Measurements from ENCODE around the gene MSH5. TPM values are rescaled to one million over a fixed set of nuclear protein-coding genes. Genes with fewer than 3 reads are reported as not detected.

The MSH5 gene
- total RNA-seq, 1 experiment from 2014 or later, result 51.0 TPM

DNA sequence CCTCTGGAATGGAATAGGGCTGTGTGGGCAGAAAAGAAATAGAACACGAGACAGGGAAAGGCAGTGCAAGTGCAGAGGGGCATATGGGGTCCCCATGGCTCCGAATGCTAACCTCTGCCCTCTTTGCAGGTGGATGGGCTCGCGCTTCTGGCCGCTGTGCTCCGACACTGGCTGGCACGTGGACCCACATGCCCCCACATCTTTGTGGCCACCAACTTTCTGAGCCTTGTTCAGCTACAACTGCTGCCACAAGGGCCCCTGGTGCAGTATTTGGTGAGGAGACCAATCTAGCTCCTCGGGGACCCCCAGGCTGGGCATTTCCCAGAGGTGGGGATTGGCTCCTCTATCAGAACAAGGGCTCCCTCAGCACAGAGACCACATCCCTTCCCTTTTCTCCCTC, 21.5 kb downstream of the MSH5 start:
- Mint-ChIP-seq H3K9me3 (ENCODE audit: unreplicated experiment) (no peaks in the 10 kb centered on the region), H3K4me3 (ENCODE audit: unreplicated experiment) (no peak overlapping the region), H3K4me1 (ENCODE audit: low read depth, unreplicated experiment) (peaks cover 10% of the 10 kb centered on the region), H3K36me3 (ENCODE audit: insufficient read depth, unreplicated experiment) (peaks cover 31% of the 10 kb centered on the region), H3K27me3 (ENCODE audit: insufficient read depth, unreplicated experiment) (no peaks in the 10 kb centered on the region), H3K27ac (ENCODE audit: unreplicated experiment) (no peak overlapping the region)
- BruUV-seq (replicated peaks), result no TSS peak
- Histone ChIP-seq H3K4me1 (peaks cover 5% of the 10 kb centered on the region), H3K9me3 (no peaks in the 10 kb centered on the region), H3K36me3 (ENCODE audit: control insufficient read depth, insufficient read depth, low read length) (0 out of 2 replicates have a peak, but pooled peaks cover 1% of the 10 kb centered on the region), H3K4me3 (ENCODE audit: low read depth, low read length) (no peak overlapping the region), H3K27me3 (replicated peaks; ENCODE audit: control insufficient read depth, insufficient read depth, low read length) (no peaks in the 10 kb centered on the region)
- POLR2A ChIA-PET, result no interaction called here
- DNase-seq, result no peak
- TF ChIP-seq, protein P1, sequence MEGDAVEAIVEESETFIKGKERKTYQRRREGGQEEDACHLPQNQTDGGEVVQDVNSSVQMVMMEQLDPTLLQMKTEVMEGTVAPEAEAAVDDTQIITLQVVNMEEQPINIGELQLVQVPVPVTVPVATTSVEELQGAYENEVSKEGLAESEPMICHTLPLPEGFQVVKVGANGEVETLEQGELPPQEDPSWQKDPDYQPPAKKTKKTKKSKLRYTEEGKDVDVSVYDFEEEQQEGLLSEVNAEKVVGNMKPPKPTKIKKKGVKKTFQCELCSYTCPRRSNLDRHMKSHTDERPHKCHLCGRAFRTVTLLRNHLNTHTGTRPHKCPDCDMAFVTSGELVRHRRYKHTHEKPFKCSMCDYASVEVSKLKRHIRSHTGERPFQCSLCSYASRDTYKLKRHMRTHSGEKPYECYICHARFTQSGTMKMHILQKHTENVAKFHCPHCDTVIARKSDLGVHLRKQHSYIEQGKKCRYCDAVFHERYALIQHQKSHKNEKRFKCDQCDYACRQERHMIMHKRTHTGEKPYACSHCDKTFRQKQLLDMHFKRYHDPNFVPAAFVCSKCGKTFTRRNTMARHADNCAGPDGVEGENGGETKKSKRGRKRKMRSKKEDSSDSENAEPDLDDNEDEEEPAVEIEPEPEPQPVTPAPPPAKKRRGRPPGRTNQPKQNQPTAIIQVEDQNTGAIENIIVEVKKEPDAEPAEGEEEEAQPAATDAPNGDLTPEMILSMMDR (IDR thresholded peaks at IDR 0.05; ENCODE audit: insufficient read depth in 1 of 2, low read depth in 1 of 2, low read length in 1 of 2, severe bottlenecking in 1 of 2, unreplicated experiment in 1 of 2), result no peak
- intact Hi-C loops (cut with micrococcal nuclease; ENCODE audit: unreplicated experiment), result no loop called here
- CTCF ChIA-PET, result interaction anchor here (1.4 kb wide), 1 partner anchor 9 kb away, joined by 3 read pairs; no protein-coding TSS in a partner anchor

DNA sequence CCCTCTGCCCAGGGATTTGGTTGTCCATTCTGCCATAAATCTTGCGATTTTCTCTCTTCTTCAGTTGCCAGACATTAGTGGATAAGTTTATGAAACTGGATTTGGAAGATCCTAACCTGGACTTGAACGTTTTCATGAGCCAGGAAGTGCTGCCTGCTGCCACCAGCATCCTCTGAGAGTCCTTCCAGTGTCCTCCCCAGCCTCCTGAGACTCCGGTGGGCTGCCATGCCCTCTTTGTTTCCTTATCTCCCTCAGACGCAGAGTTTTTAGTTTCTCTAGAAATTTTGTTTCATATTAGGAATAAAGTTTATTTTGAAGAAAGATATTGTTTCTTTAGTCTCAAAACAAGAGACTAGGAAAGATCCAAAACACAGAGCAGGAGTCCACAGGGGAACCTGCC, 22.6 kb downstream of the MSH5 start, which contains the start of gene SAPCD1:
TSS of gene SAPCD1 (plus strand) at position 301 of the 400 bp plus-strand sequence. CDS start 399 bp downstream, outside the sequence.
- no peaks in the 10 kb centered on the region for H3K9me3 Mint-ChIP-seq (ENCODE audit: unreplicated experiment)
- intact Hi-C loops (cut with micrococcal nuclease; ENCODE audit: unreplicated experiment), result loop anchor here (2.0 kb wide), 1 partner anchor 24 kb away; no protein-coding TSS in a partner anchor
- H3K36me3 ChIP-seq (ENCODE audit: control insufficient read depth, insufficient read depth, low read length), result 0 out of 2 replicates have a peak, but pooled peaks cover 1% of the 10 kb centered on the region
- TSS peak; percentile 10 for BruUV-seq (replicated peaks)
- H3K36me3 Mint-ChIP-seq (ENCODE audit: insufficient read depth, unreplicated experiment), result peaks cover 29% of the 10 kb centered on the region
- DNase-seq, result no peak
- TF ChIP-seq, protein P1 (IDR thresholded peaks at IDR 0.05; ENCODE audit: insufficient read depth in 1 of 2, low read depth in 1 of 2, low read length in 1 of 2, severe bottlenecking in 1 of 2, unreplicated experiment in 1 of 2), result no peak
- H3K27me3 Mint-ChIP-seq (ENCODE audit: insufficient read depth, unreplicated experiment), result no peaks in the 10 kb centered on the region
- POLR2A ChIA-PET, result interaction anchor here (0.9 kb wide), 1 partner anchor 33 kb away, joined by 3 read pairs; no protein-coding TSS in a partner anchor
- CTCF ChIA-PET, result no interaction called here
- H3K9me3 ChIP-seq, result no peaks in the 10 kb centered on the region
- peak within 1 kb of the TSS; percentile 29 for H3K27ac Mint-ChIP-seq (ENCODE audit: unreplicated experiment)
- peak within 1 kb of the TSS; percentile 4 for H3K4me3 Mint-ChIP-seq (ENCODE audit: unreplicated experiment)
- H3K27me3 ChIP-seq (replicated peaks; ENCODE audit: control insufficient read depth, insufficient read depth, low read length), result no peaks in the 10 kb centered on the region
- H3K4me1 ChIP-seq, result peaks cover 7% of the 10 kb centered on the region
- peaks cover 10% of the 10 kb centered on the region for H3K4me1 Mint-ChIP-seq (ENCODE audit: low read depth, unreplicated experiment)
- no peak within 1 kb of the TSS for H3K4me3 ChIP-seq (ENCODE audit: low read depth, low read length)

DNA sequence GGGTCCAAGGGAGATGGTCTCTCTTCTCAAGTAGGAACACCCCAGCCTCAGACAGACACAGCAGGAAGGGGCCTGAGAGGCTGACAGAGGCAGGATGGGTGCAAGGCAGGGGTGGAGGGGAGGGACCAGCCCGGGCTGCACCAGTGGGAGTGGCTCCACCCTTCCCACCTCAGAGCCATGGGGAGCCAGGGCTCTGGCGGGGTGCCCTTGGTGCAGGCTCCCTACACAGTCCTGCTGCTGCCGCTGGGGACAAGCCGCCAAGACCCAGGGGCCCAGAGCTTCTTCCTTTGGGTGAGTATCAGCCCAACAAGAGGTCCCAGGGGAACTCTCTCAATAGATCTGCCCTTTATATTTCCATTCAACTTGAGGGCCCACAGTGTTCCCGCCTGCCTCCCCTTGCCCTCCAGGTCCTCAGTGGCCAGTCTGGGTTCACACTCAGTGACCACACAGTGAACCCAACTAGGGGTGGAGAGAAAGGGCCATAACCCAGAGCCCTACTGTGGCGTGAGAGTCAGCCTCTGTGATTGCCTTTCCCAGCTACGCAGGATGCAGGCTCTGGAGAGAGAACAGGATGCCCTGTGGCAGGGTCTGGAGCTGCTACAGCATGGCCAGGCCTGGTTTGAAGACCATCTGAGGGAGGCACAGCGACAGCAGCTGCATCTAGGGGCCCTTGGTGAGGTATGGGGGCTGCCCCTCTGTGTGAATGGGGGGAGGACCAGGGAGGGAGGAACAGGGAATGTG, 23.2 kb downstream of the MSH5 start:
- no peak for DNase-seq
- no peaks in the 10 kb centered on the region for H3K27me3 ChIP-seq (replicated peaks; ENCODE audit: control insufficient read depth, insufficient read depth, low read length)
- peak overlapping the region; percentile 4 for H3K4me3 Mint-ChIP-seq (ENCODE audit: unreplicated experiment)
- H3K27me3 Mint-ChIP-seq (ENCODE audit: insufficient read depth, unreplicated experiment), result no peaks in the 10 kb centered on the region
- ChIA-PET POLR2A (interaction anchor here (0.6 to 0.9 kb wide), 2 partner anchors 24 to 33 kb away, joined by 3 to 14 read pairs; no protein-coding TSS in a partner anchor), CTCF (interaction anchor here (0.6 to 0.8 kb wide), 2 partner anchors 60 to 82 kb away, joined by 3 to 6 read pairs; partner anchors contain the start of genes ABHD16A and LY6G5C)
- H3K27ac Mint-ChIP-seq (ENCODE audit: unreplicated experiment), result peak overlapping the region; percentile 29
- TF ChIP-seq, protein P1 (IDR thresholded peaks at IDR 0.05; ENCODE audit: insufficient read depth in 1 of 2, low read depth in 1 of 2, low read length in 1 of 2, severe bottlenecking in 1 of 2, unreplicated experiment in 1 of 2), result no peak
- 0 out of 2 replicates have a peak, but pooled peaks cover 1% of the 10 kb centered on the region for H3K36me3 ChIP-seq (ENCODE audit: control insufficient read depth, insufficient read depth, low read length)
- peaks cover 22% of the 10 kb centered on the region for H3K36me3 Mint-ChIP-seq (ENCODE audit: insufficient read depth, unreplicated experiment)
- no peaks in the 10 kb centered on the region for H3K9me3 ChIP-seq
- BruUV-seq (replicated peaks), result no TSS peak
- H3K9me3 Mint-ChIP-seq (ENCODE audit: unreplicated experiment), result no peaks in the 10 kb centered on the region
- no peak overlapping the region for H3K4me3 ChIP-seq (ENCODE audit: low read depth, low read length)
- H3K4me1 ChIP-seq, result peaks cover 9% of the 10 kb centered on the region
- intact Hi-C loops (cut with micrococcal nuclease; ENCODE audit: unreplicated experiment), result loop anchor here (1.0 to 2.0 kb wide), 2 partner anchors 24 to 34 kb away; partner anchors contain the start of gene DDAH2
- peaks cover 10% of the 10 kb centered on the region for H3K4me1 Mint-ChIP-seq (ENCODE audit: low read depth, unreplicated experiment)

Measured in Caco-2 (cell line).